ENCODE results near the gene EP400.

GRCh38 chr12:131907379-131908091 lies 42.2 kb upstream of the EP400 start:
- TF ChIP-seq CTCF (IDR thresholded peaks at IDR 0.05) = no peak
- no peak for TF ChIP-seq ZFX (IDR thresholded peaks at IDR 0.05; ENCODE audit: borderline replicate concordance)
